Right ventricle myocardium superior (tissue), 1 donor: ENCODE data around the gene JARID2. TPM values are rescaled to one million over a fixed set of nuclear protein-coding genes. Genes with fewer than 3 reads are reported as not detected.

Source experiments
- ATAC-seq: fragments of 200-7000 bp; cut with Tn5 transposase; one replicate; pipeline ENCODE4 v1.9.1; 2020; ENCODE audit warnings: mild to moderate bottlenecking; ENCODE audit not compliant: poor library complexity
- DNase-seq: peaks from one replicate; pipeline ENCODE4 v3.0.0-alpha.2; 2020
- intact Hi-C: fragments of 100-400 bp; cut with DNase I; formaldehyde crosslinking; loops from one replicate; pipeline ENCODE4 v1.11.2; 2022
- total RNA-seq: library from RNA; stranded (reverse); fragmentation: NEBNext Ultra II Directional; extraction: Animal tissue kit (Norgen Biotek cat#: 25700); gene quantifications from one replicate; pipeline ENCODE4 v1.2.1, GENCODE V29; 2021
- donor health status: DM: no; HTN: yes; CAD: no; lungs with severe emphysema.

JARID2 gene
- total RNA-seq, 1 donor from 2014 or later, result 8.1 TPM

- intact Hi-C loops, result loop anchor here (5.0 to 10.0 kb wide), 2 partner anchors 198 to 1030 kb away; no protein-coding TSS in a partner anchor
- DNase-seq (peak; percentile 92), ATAC-seq (peak; percentile 54)
These were observed 1.1 kb upstream of the JARID2 start for GRCh38 chr6:15244620-15245360.

- no peak for ATAC-seq
- intact Hi-C loops, result loop anchor here (5.0 to 10.0 kb wide), 2 partner anchors 196 to 1031 kb away; no protein-coding TSS in a partner anchor
- no peak for DNase-seq
These were observed 372 bp downstream of the JARID2 start for GRCh38 chr6:15246217-15246665.

- intact Hi-C loops, result loop anchor here (5.0 to 10.0 kb wide), 2 partner anchors 195 to 1032 kb away; no protein-coding TSS in a partner anchor
- ATAC-seq, result no peak
These were observed 1.0 kb downstream of the JARID2 start for GRCh38 chr6:15246666-15247499.

GRCh38 chr6:15247500-15248450 is 1.9 kb downstream of the JARID2 start:
- DNase-seq (peak; percentile 74), ATAC-seq (no peak)
- intact Hi-C loops, result loop anchor here (5.0 to 10.0 kb wide), 2 partner anchors 195 to 1033 kb away; no protein-coding TSS in a partner anchor

More at GRCh38 chr6:15246666-15247499, 1.0 kb downstream of the JARID2 start:
- no peak for DNase-seq

GRCh38 chr6:15248451-15249370 is 2.8 kb downstream of the JARID2 start:
- peak; percentile 56 for ATAC-seq
- DNase-seq, result peak; percentile 96
- intact Hi-C loops, result loop anchor here (5.0 to 10.0 kb wide), 2 partner anchors 194 to 1034 kb away; no protein-coding TSS in a partner anchor

DNA sequence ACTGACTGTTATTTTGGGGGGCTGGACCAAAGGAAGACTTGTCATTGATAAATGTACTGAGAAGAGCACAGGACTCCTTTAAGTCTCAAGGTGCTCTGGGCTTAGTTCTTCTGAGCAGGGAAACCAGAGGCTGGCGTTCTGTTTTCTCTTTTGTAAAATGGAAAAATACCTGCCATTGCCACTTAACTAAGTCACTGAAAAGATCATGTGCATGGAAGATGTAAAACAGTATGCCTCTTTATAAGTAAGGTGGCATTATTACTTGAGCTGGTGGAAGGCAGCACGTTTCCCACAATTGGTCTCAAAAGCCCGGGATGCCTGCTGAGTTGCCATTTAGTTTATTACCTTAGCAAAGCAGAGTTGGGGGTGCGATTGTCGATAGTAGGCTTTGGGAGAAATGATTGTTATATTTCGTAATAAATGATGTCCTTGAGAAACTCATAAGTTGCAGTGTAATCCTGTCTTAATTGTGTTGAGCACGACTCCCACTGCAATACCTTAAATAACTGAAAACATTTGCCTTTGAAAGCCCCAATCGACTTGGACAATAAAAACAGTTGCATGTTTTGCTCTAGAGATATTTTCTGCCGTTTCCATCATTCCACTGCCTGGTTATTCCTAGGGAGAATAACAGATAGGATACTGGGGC is 3.6 kb downstream of the JARID2 start:
- intact Hi-C loops, result loop anchor here (5.0 to 10.0 kb wide), 3 partner anchors 193 to 1035 kb away; no protein-coding TSS in a partner anchor
- DNase-seq (no peak), ATAC-seq (no peak)

GRCh38 chr6:15250187-15251168 is 4.6 kb downstream of the JARID2 start:
- DNase-seq (no peak), ATAC-seq (no peak)
- intact Hi-C loops, result loop anchor here (10.0 kb wide), 1 partner anchor 366 kb away; no protein-coding TSS in a partner anchor

- no peak for ATAC-seq
- no peak for DNase-seq
- intact Hi-C loops, result loop anchor here (10.0 kb wide), 1 partner anchor 367 kb away; no protein-coding TSS in a partner anchor
These were observed 6.3 kb downstream of the JARID2 start for GRCh38 chr6:15252195-15252594.

- ATAC-seq (no peak), DNase-seq (no peak)
- intact Hi-C loops, result loop anchor here (10.0 kb wide), 1 partner anchor 369 kb away; no protein-coding TSS in a partner anchor
These were observed 7.5 kb downstream of the JARID2 start for GRCh38 chr6:15253203-15254022.

GRCh38 chr6:15254070-15254975 is 8.5 kb downstream of the JARID2 start:
- intact Hi-C loops, result loop anchor here (10.0 kb wide), 1 partner anchor 370 kb away; no protein-coding TSS in a partner anchor
- no peak for ATAC-seq
- no peak for DNase-seq

- intact Hi-C loops, result loop anchor here (10.0 kb wide), 1 partner anchor 371 kb away; no protein-coding TSS in a partner anchor
- DNase-seq (no peak), ATAC-seq (no peak)
These were observed 9.6 kb downstream of the JARID2 start for GRCh38 chr6:15255481-15255880.

DNA sequence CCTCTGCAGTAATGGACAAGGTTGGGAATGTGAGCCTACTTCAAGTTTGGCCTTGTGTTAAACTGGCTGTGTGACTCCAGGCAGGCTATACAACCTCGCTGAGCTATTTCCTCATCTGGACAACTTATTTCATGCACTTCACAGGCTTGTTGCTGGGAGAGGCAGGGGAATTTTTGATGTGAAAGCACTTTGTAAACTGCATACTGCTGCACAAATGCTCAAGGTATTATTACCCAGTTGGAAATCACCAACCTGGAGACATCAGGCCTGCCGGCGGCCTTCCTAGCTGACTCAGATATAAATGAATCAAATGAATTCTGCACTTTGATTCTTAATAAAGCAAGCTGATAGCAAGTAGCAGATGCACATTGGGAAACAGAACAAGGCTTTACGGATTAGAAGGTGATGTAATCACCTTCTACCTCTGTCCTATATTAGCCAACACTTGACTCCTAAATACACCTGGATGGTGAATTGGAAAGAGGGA is 10.1 kb downstream of the JARID2 start:
- ATAC-seq (no peak), DNase-seq (no peak)
- intact Hi-C loops, result loop anchor here (10.0 kb wide), 1 partner anchor 371 kb away; no protein-coding TSS in a partner anchor
